Measurements from ENCODE around the gene PLCD4. TPM values are rescaled to one million over a fixed set of nuclear protein-coding genes. Genes with fewer than 3 reads are reported as not detected.

PLCD4 gene
- total and polyA plus RNA-seq, 4 donors: 7.0 to 12.8 (median 8.7) TPM

GRCh38 chr2:218680061-218680460 lies 72.4 kb downstream of the PLCD4 start:
- Histone ChIP-seq H3K9me3 (ENCODE audit: control insufficient read depth, insufficient read depth, low read length) (no peaks in the 10 kb centered on the region), H3K27me3 (ENCODE audit: control insufficient read depth, insufficient read depth, low read length) (no peaks in the 10 kb centered on the region), H3K4me1 (ENCODE audit: control insufficient read depth, insufficient read depth, low read length) (no peaks in the 10 kb centered on the region), H3K4me3 (ENCODE audit: low read depth, low read length) (no peak overlapping the region), H3K27ac (ENCODE audit: low read depth, low read length) (no peak overlapping the region), H3K36me3 (ENCODE audit: control insufficient read depth, insufficient read depth, low read length) (peaks cover 65% of the 10 kb centered on the region)
- no peak for DNase-seq (ENCODE audit: low read depth in 4 of 6, low spot score in 6 of 6)
- no CpG with 5 or more reads among the region's 3 CpGs for WGBS (ENCODE audit: insufficient coverage)

Small RNA genes lying within 50 kb of the gene (small RNA-seq; reads per million reads assigned to genes)
- not detected for gene RNU6-136P (ENCODE audit: low replicate concordance)

Other genes with a start within 250 kb of the PLCD4 start
- gene SLC11A1, start 225.6 kb upstream of the PLCD4 start, total RNA-seq: 1 to 10 TPM; 1.9 to 5.0 TPM
- 1 to 10 TPM; 1.5 to 4.0 TPM for gene SLC11A1, start 225.6 kb upstream of the PLCD4 start, polyA plus RNA-seq (ENCODE audit: insufficient read length in 2 of 2)
- 100 to 1,000 TPM in 1 of 2 donors, 10 to 100 TPM in 1; 31.6 to 104 TPM for gene CTDSP1, start 208.0 kb upstream of the PLCD4 start, total RNA-seq
- gene CTDSP1, start 208.0 kb upstream of the PLCD4 start, polyA plus RNA-seq (ENCODE audit: insufficient read length in 2 of 2): 10 to 100 TPM; 69.6 to 78.4 TPM
- gene VIL1, start 188.8 kb upstream of the PLCD4 start, total RNA-seq: under 1 TPM in 1 of 2 donors, not detected in 1; 0.11 TPM
- 1 to 10 TPM in 1 of 2 donors, under 1 TPM in 1; 0.48 to 1.3 TPM for gene VIL1, start 188.8 kb upstream of the PLCD4 start, polyA plus RNA-seq (ENCODE audit: insufficient read length in 2 of 2)
- gene USP37, start 39.5 kb upstream of the PLCD4 start, total RNA-seq: 10 to 100 TPM; 16.5 to 29.7 TPM
- gene USP37, start 39.5 kb upstream of the PLCD4 start, polyA plus RNA-seq (ENCODE audit: insufficient read length in 2 of 2): 10 to 100 TPM in 1 of 2 donors, 1 to 10 TPM in 1; 8.7 to 10.4 TPM
- gene CNOT9, start 39.1 kb upstream of the PLCD4 start, total RNA-seq: 10 to 100 TPM; 37.9 to 47.0 TPM
- gene CNOT9, start 39.1 kb upstream of the PLCD4 start, polyA plus RNA-seq (ENCODE audit: insufficient read length in 2 of 2): 10 to 100 TPM; 54.1 to 54.3 TPM
- gene ZNF142, start 51.7 kb downstream of the PLCD4 start, total RNA-seq: 10 to 100 TPM; 10.8 to 13.2 TPM
- gene ZNF142, start 51.7 kb downstream of the PLCD4 start, polyA plus RNA-seq (ENCODE audit: insufficient read length in 2 of 2): 10 to 100 TPM; 25.1 to 25.8 TPM
- gene BCS1L, start 51.8 kb downstream of the PLCD4 start, total RNA-seq: 10 to 100 TPM; 25.0 to 42.9 TPM
- 10 to 100 TPM; 56.8 to 64.2 TPM for gene BCS1L, start 51.8 kb downstream of the PLCD4 start, polyA plus RNA-seq (ENCODE audit: insufficient read length in 2 of 2)
- gene RNF25, start 64.1 kb downstream of the PLCD4 start, total RNA-seq: 10 to 100 TPM; 28.3 to 41.8 TPM
- 10 to 100 TPM; 57.6 to 61.5 TPM for gene RNF25, start 64.1 kb downstream of the PLCD4 start, polyA plus RNA-seq (ENCODE audit: insufficient read length in 2 of 2)
- gene STK36, start 64.2 kb downstream of the PLCD4 start, total RNA-seq: 10 to 100 TPM; 24.9 to 61.3 TPM
- 10 to 100 TPM; 62.2 to 89.1 TPM for gene STK36, start 64.2 kb downstream of the PLCD4 start, polyA plus RNA-seq (ENCODE audit: insufficient read length in 2 of 2)
- gene TTLL4, start 102.9 kb downstream of the PLCD4 start, total RNA-seq: 10 to 100 TPM; 14.2 to 29.8 TPM
- gene TTLL4, start 102.9 kb downstream of the PLCD4 start, polyA plus RNA-seq (ENCODE audit: insufficient read length in 2 of 2): 10 to 100 TPM; 29.0 to 37.4 TPM
- gene CYP27A1, start 174.2 kb downstream of the PLCD4 start, total RNA-seq: 10 to 100 TPM; 12.1 to 49.0 TPM
- 10 to 100 TPM; 10.3 to 18.5 TPM for gene CYP27A1, start 174.2 kb downstream of the PLCD4 start, polyA plus RNA-seq (ENCODE audit: insufficient read length in 2 of 2)
- gene PRKAG3, start 223.9 kb downstream of the PLCD4 start, total RNA-seq: under 1 TPM in 1 of 2 donors, not detected in 1; 0.06 TPM
- gene PRKAG3, start 223.9 kb downstream of the PLCD4 start, polyA plus RNA-seq (ENCODE audit: insufficient read length in 2 of 2): under 1 TPM in 1 of 2 donors, not detected in 1; 0.23 TPM

All from spinal cord (tissue), 10 donors.